C4-2B (cell line): Measurements from ENCODE around the gene TMEM205.
"Not testable (repeated sequence)": the region's sequence is repeated elsewhere in the genome, so short reads cannot be mapped to it uniquely, and the experiment has no call there.

ENCODE experiments used
- ZFX ChIP-seq: fragments of 450-650 bp; IDR thresholded peaks from 2 replicates; pipeline ENCODE4 v1.6.1; 2017
- TF ChIP-seq, protein P1 (sequence below): fragments of 450-650 bp; conservative IDR thresholded peaks from 2 replicates; pipeline ENCODE4 v1.5.1; 2017; ENCODE audit warnings: mild to moderate bottlenecking

DNA sequence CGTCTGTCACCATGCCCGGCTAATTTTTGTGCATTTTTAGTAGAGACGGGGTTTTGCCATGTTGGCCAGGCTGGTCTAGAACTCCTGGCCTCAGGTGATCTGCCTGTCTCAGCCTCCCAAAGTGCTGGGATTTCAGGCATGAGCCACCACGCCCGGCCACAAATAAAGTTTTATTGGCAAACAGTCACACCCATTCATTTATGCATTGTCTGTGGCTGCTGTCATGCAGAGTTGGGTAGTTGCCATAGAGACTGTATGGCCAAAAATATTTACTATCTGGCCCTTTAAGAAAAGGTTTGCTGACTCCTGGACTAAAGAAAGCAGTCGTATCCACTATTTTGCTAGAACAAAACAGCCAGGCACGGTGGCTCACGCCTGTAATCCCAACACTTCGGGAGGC is 12.2 kb downstream of the TMEM205 start:
- TF ChIP-seq, protein P1, sequence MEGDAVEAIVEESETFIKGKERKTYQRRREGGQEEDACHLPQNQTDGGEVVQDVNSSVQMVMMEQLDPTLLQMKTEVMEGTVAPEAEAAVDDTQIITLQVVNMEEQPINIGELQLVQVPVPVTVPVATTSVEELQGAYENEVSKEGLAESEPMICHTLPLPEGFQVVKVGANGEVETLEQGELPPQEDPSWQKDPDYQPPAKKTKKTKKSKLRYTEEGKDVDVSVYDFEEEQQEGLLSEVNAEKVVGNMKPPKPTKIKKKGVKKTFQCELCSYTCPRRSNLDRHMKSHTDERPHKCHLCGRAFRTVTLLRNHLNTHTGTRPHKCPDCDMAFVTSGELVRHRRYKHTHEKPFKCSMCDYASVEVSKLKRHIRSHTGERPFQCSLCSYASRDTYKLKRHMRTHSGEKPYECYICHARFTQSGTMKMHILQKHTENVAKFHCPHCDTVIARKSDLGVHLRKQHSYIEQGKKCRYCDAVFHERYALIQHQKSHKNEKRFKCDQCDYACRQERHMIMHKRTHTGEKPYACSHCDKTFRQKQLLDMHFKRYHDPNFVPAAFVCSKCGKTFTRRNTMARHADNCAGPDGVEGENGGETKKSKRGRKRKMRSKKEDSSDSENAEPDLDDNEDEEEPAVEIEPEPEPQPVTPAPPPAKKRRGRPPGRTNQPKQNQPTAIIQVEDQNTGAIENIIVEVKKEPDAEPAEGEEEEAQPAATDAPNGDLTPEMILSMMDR: not testable (repeated sequence)
- not testable (repeated sequence) for TF ChIP-seq ZFX
